Endothelial cell (in vitro differentiated cells): ENCODE measurements around the gene MEIS1. TPM values are rescaled to one million over a fixed set of nuclear protein-coding genes. Genes with fewer than 3 reads are reported as not detected.

Experiments
- DNase-seq: peaks from one replicate; pipeline ENCODE4 v3.0.0; 2021; ENCODE audit warnings: low spot score
- H3K27ac Mint-ChIP-seq: one replicate; pipeline ENCODE4 v1.8.0; 2021; ENCODE audit warnings: mixed read lengths, inconsistent platforms; ENCODE audit not compliant: unreplicated experiment
- H3K27me3 Mint-ChIP-seq: one replicate; pipeline ENCODE4 v1.8.0; 2021; ENCODE audit warnings: mild to moderate bottlenecking, moderate library complexity, mixed read lengths, inconsistent platforms; ENCODE audit not compliant: unreplicated experiment
- H3K36me3 Mint-ChIP-seq: one replicate; pipeline ENCODE4 v1.8.0; 2021; ENCODE audit warnings: mild to moderate bottlenecking, low read depth, mixed read lengths, inconsistent platforms; ENCODE audit not compliant: unreplicated experiment
- H3K4me1 Mint-ChIP-seq: one replicate; pipeline ENCODE4 v1.8.0; 2021; ENCODE audit warnings: mild to moderate bottlenecking, mixed read lengths, inconsistent platforms; ENCODE audit not compliant: unreplicated experiment
- H3K4me3 Mint-ChIP-seq: one replicate; pipeline ENCODE4 v1.8.0; 2021; ENCODE audit warnings: mild to moderate bottlenecking, mixed read lengths, inconsistent platforms; ENCODE audit not compliant: unreplicated experiment
- H3K9me3 Mint-ChIP-seq: one replicate; pipeline ENCODE4 v1.8.0; 2021; ENCODE audit warnings: mixed read lengths, inconsistent platforms; ENCODE audit not compliant: unreplicated experiment
- CTCF ChIP-seq: fragments of 200-600 bp; sonication (generic); IDR thresholded peaks from one replicate; pipeline ENCODE4 v1.5.0; 2021; ENCODE audit warnings: antibody characterized with exemption; ENCODE audit not compliant: unreplicated experiment
- total RNA-seq: library from RNA; stranded (reverse); fragmentation: NEBNext Ultra II Directional; extraction: Animal tissue kit (Norgen Biotek cat#: 25700); gene quantifications from one replicate; pipeline ENCODE4 v1.2.1, GENCODE V29; 2021; ENCODE audit not compliant: unreplicated experiment

MEIS1 gene
- total RNA-seq, 1 donor from 2014 or later: 13.3 TPM

GRCh38 chr2:66433945-66434678 is 813 bp upstream of the MEIS1 start:
- no peak for TF ChIP-seq CTCF
- H3K4me3 Mint-ChIP-seq: peak overlapping the region; percentile 96
- peaks cover 20% of the 10 kb centered on the region for H3K27me3 Mint-ChIP-seq
- H3K36me3 Mint-ChIP-seq: no peaks in the 10 kb centered on the region
- H3K27ac Mint-ChIP-seq: peak overlapping the region; percentile 98
- DNase-seq: peak; percentile 71
- no peaks in the 10 kb centered on the region for H3K9me3 Mint-ChIP-seq
- peaks cover 24% of the 10 kb centered on the region for H3K4me1 Mint-ChIP-seq

DNA sequence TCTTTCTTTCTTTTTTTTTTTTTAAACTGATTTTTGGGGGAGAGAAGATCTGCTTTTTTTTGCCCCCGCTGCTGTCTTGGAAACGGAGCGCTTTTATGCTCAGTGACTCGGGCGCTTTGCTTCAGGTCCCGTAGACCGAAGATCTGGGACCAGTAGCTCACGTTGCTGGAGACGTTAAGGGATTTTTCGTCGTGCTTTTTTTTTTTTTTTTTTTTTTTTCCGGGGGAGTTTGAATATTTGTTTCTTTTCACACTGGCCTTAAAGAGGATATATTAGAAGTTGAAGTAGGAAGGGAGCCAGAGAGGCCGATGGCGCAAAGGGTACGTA is 587 bp downstream of the MEIS1 start:
- no peaks in the 10 kb centered on the region for H3K9me3 Mint-ChIP-seq

DNA sequence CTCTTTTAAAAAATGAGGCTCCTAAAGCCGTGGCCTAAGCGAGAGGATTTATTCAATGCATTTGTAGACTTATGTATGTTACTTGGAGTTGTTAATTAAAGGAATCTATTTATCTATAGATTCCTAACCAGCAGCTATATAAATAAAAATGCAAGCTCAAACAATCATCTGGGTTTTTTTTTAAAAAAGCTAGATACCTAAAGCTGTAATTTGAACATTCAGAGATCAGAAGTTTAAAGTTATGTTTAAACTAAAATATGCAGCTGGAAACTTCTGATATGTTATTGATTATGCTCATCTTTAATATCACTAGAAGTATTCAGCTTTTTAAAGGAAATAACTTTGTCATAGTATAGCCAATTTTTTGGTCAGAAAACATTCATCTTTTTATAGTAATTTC is 1.0 kb downstream of the MEIS1 start:
- H3K27me3 Mint-ChIP-seq: peaks cover 29% of the 10 kb centered on the region
- H3K4me1 Mint-ChIP-seq: peaks cover 37% of the 10 kb centered on the region
- H3K9me3 Mint-ChIP-seq: no peaks in the 10 kb centered on the region
- peak overlapping the region; percentile 96 for H3K4me3 Mint-ChIP-seq
- H3K36me3 Mint-ChIP-seq: no peaks in the 10 kb centered on the region
- TF ChIP-seq CTCF: no peak
- DNase-seq: no peak
- peak overlapping the region; percentile 88 for H3K27ac Mint-ChIP-seq

More for the DNA sequence above, 587 bp downstream of the MEIS1 start:
- peaks cover 37% of the 10 kb centered on the region for H3K4me1 Mint-ChIP-seq
- DNase-seq: no peak
- TF ChIP-seq CTCF: no peak
- H3K27ac Mint-ChIP-seq: peak overlapping the region; percentile 88
- H3K4me3 Mint-ChIP-seq: peak overlapping the region; percentile 96
- no peaks in the 10 kb centered on the region for H3K36me3 Mint-ChIP-seq
- peaks cover 28% of the 10 kb centered on the region for H3K27me3 Mint-ChIP-seq

DNA sequence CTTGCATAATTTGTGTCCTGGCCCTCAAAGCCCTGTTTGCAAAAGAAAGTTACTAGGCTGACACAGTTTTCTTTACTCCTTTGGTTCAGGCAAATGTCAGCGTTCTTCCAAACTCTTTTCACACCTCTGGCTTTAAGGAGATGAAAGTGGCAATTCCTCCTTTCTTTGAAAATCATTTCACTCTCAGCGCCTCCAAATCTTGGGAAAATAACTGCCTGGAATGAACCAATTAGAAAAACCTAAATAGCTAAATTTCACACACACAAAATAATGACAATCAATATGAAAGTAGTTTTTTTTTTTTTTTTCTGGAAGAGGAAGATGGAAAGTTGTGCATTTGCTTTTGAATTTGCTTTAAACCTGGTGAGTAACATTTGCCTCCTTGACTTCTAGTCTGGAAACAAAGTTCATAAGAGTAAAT is 1.7 kb downstream of the MEIS1 start:
- Mint-ChIP-seq H3K9me3 (no peaks in the 10 kb centered on the region), H3K36me3 (no peaks in the 10 kb centered on the region), H3K27me3 (peaks cover 36% of the 10 kb centered on the region), H3K4me1 (peaks cover 40% of the 10 kb centered on the region), H3K4me3 (peak overlapping the region; percentile 83), H3K27ac (no peak overlapping the region)
- no peak for DNase-seq
- no peak for TF ChIP-seq CTCF

- no peaks in the 10 kb centered on the region for H3K9me3 Mint-ChIP-seq
- peak overlapping the region; percentile 89 for H3K4me3 Mint-ChIP-seq
- H3K27me3 Mint-ChIP-seq: peaks cover 37% of the 10 kb centered on the region
- no peak for DNase-seq
- TF ChIP-seq CTCF: no peak
- no peaks in the 10 kb centered on the region for H3K36me3 Mint-ChIP-seq
- no peak overlapping the region for H3K27ac Mint-ChIP-seq
- H3K4me1 Mint-ChIP-seq: peaks cover 38% of the 10 kb centered on the region
Measured at GRCh38 chr2:66437109-66437690, 2.3 kb downstream of the MEIS1 start.
